ENCODE results near the gene TMEM41B.

DNA sequence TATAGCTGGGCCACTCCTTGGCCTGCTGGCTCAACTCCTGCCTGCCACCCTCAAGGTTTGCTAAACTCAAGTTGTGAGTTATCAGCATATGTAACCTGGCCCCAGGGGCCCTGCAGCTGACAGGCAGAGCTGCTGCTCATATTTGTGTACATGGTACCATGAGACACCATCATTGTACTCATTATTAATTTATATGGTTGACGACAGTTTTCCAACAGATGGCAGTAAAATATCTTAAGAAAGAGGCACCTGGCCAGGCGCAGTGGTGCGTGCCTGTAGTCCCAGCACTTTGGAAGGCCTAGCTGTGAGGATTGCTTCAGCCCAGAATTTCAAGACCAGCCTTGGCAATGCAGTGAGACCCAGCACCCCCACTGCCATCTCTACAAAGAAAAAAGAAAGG is 37.8 kb downstream of the TMEM41B start:
- TF ChIP-seq, protein P1, sequence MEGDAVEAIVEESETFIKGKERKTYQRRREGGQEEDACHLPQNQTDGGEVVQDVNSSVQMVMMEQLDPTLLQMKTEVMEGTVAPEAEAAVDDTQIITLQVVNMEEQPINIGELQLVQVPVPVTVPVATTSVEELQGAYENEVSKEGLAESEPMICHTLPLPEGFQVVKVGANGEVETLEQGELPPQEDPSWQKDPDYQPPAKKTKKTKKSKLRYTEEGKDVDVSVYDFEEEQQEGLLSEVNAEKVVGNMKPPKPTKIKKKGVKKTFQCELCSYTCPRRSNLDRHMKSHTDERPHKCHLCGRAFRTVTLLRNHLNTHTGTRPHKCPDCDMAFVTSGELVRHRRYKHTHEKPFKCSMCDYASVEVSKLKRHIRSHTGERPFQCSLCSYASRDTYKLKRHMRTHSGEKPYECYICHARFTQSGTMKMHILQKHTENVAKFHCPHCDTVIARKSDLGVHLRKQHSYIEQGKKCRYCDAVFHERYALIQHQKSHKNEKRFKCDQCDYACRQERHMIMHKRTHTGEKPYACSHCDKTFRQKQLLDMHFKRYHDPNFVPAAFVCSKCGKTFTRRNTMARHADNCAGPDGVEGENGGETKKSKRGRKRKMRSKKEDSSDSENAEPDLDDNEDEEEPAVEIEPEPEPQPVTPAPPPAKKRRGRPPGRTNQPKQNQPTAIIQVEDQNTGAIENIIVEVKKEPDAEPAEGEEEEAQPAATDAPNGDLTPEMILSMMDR (IDR thresholded peaks at IDR 0.05), result no peak
- no peak for TF ChIP-seq POLR2A (IDR thresholded peaks at IDR 0.05)

All from heart left ventricle (tissue), 13 donors.